Embryonic facial prominence (tissue), 1 donor: Measurements from ENCODE around the gene C11orf86.

Source experiments
- DNase-seq: peaks from one replicate; pipeline ENCODE4 v3.0.0-alpha.2; 2016; ENCODE audit errors: extremely low spot score

Gene C11orf86

GRCh38 chr11:67024966-67025365 lies 49.9 kb downstream of the C11orf86 start:
- DNase-seq = no peak

- DNase-seq = no peak
Measured at GRCh38 chr11:67025750-67026149, 50.6 kb downstream of the C11orf86 start.
